22Rv1 (cell line): ENCODE data around the gene GLB1L3.

Experiments used
- ZFX ChIP-seq: fragments of 450-650 bp; IDR thresholded peaks from 2 replicates; pipeline ENCODE4 v1.6.1; 2017; ENCODE audit warnings: antibody characterized with exemption, borderline replicate concordance
- TF ChIP-seq, protein P1 (sequence below): fragments of 450-650 bp; IDR thresholded peaks from 2 replicates; pipeline ENCODE4 v1.5.1; 2017; ENCODE audit warnings: mild to moderate bottlenecking

DNA sequence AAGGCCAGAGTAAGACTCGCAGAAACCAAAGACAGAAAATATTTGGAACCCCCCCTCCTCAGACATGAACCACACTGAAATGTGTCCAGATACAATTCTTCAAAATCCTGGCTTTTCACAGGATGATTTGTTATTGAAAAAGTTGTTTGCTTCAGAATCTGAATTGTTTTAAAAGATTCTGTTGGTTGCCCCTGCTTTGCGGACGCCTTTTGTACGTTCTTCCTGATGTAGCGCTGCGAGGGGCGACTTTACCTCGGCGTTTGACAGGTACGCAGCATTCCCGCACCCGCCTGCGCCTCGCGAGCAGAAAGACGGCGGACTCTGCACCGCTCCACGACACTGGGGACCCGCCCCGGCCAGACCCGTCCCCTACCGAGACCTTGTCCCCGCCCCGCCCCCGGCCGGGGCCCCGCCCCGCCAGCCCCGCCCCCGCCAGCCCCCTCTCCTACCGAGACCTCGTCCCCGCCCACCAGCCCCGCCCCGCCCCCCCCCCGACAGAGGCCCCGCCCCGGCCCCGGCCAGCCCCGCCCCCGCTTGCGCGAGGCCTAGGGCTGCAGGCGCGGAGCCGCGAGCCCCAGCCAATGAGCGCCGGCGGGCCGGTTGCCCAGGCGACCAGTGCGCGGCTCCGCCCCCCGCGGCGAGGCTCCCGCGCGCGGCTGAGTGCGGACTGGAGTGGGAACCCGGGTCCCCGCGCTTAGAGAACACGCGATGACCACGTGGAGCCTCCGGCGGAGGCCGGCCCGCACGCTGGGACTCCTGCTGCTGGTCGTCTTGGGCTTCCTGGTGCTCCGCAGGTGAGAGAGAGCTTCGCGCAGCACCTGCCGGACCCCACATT is 55.4 kb downstream of the GLB1L3 start, which contains the start of gene GLB1L2:
- TF ChIP-seq, protein P1, sequence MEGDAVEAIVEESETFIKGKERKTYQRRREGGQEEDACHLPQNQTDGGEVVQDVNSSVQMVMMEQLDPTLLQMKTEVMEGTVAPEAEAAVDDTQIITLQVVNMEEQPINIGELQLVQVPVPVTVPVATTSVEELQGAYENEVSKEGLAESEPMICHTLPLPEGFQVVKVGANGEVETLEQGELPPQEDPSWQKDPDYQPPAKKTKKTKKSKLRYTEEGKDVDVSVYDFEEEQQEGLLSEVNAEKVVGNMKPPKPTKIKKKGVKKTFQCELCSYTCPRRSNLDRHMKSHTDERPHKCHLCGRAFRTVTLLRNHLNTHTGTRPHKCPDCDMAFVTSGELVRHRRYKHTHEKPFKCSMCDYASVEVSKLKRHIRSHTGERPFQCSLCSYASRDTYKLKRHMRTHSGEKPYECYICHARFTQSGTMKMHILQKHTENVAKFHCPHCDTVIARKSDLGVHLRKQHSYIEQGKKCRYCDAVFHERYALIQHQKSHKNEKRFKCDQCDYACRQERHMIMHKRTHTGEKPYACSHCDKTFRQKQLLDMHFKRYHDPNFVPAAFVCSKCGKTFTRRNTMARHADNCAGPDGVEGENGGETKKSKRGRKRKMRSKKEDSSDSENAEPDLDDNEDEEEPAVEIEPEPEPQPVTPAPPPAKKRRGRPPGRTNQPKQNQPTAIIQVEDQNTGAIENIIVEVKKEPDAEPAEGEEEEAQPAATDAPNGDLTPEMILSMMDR: no peak
- no peak for TF ChIP-seq ZFX
